HUES6 (cell line): ENCODE results near the gene LRTM2.
"Not testable (repeated sequence)": the region's sequence is repeated elsewhere in the genome, so short reads cannot be mapped to it uniquely, and the experiment has no call there.

Source experiments
- H3K27ac ChIP-seq: 2 replicates; pipeline ENCODE4 v1.7.0; 2013; ENCODE audit warnings: low read depth, mild to moderate bottlenecking, low read length, inconsistent platforms
- H3K27me3 ChIP-seq: 2 replicates; pipeline ENCODE4 v1.6.1; 2013; ENCODE audit warnings: low read length; ENCODE audit not compliant: control insufficient read depth, insufficient read depth
- H3K36me3 ChIP-seq: 2 replicates; pipeline ENCODE4 v1.6.1; 2013; ENCODE audit warnings: low read length; ENCODE audit not compliant: control insufficient read depth, insufficient read depth
- H3K4me1 ChIP-seq: 2 replicates; pipeline ENCODE4 v1.6.1; 2013; ENCODE audit warnings: low read length; ENCODE audit not compliant: control insufficient read depth, insufficient read depth
- H3K4me3 ChIP-seq: 2 replicates; pipeline ENCODE4 v1.5.1; 2013; ENCODE audit warnings: low read depth, low read length
- H3K9ac ChIP-seq: one replicate; pipeline ENCODE4 v1.6.1; 2013; ENCODE audit warnings: mild to moderate bottlenecking, low read length
- H3K9me3 ChIP-seq: 2 replicates; pipeline ENCODE4 v1.6.1; 2013; ENCODE audit warnings: low read depth, low read length; ENCODE audit not compliant: control insufficient read depth, insufficient read depth

Gene LRTM2

DNA sequence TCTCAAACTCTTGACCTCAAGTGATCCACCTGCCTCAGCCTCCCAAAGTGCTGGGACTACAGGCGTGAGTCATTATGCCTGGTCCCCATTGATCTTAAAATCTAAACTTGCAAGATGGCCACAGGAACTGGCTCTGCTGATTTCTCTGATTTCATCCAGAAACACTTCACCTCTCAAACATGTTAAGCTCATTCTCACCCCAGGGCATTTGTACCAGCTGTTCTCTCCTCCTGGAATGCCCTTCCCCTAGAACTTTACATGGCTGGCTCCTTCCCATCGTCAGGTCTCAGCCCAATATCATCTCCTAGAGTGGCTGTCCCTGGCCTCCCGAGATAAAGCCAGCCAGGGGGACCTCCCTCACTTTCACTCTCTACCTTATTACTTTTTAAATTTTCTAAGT, 5.3 kb upstream of the LRTM2 start:
- no peak overlapping the region for H3K4me3 ChIP-seq
- peaks cover 4% of the 10 kb centered on the region; the same call in 1 of the 2 replicates for H3K4me1 ChIP-seq
- H3K36me3 ChIP-seq = no peaks in the 10 kb centered on the region
- H3K27ac ChIP-seq = no peak overlapping the region
- no peak overlapping the region for H3K9ac ChIP-seq
- peaks cover 16% of the 10 kb centered on the region for H3K27me3 ChIP-seq
- H3K9me3 ChIP-seq = peaks cover 8% of the 10 kb centered on the region

DNA sequence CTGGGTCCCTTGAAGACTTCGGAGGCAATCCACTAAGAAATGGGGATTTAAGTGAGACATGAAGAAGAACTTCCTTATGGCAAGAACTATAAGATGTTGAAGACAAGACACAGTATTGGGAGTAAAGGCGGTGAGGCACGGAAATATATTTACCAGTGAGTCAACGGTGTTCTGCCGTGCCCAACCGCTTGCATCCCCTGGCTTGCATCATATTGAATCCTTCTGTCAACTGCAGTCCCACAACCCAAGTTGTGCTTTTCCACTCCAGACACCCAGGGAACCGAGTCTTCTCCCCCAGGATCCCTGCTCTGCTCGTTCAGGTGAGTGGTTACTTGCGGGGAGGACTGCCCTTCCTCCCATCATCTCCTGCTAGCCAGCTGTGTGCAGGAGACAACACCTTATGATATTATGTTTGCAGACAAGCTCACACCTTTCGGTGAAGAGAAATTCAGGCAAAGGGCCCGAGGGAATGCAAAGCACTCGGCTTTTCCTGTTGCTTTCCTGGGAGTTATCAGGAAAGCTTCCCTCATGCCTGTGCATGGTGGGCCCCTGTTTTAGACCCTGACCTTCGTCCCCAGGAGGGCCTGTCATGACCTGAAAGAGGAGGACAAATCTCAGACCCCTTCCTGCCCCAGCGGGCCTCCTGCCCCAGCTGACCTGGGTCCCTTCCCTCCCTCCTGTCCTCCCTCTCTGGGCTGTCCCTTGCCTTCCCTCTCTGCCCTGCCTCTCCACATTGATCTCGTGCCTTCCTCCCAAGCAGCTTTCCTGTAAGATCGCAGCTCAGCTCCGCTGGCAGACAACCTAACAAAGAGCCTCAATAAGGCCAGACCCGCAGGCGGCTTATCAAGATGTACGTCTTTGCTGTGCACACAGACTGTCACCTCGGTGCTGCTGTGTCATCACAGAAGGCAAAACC, 4.3 kb upstream of the LRTM2 start:
- no peak overlapping the region for H3K4me3 ChIP-seq
- peaks cover 26% of the 10 kb centered on the region for H3K27me3 ChIP-seq
- H3K9me3 ChIP-seq = peaks cover 8% of the 10 kb centered on the region
- H3K4me1 ChIP-seq = peaks cover 10% of the 10 kb centered on the region
- H3K36me3 ChIP-seq = no peaks in the 10 kb centered on the region
- H3K27ac ChIP-seq = no peak overlapping the region
- H3K9ac ChIP-seq = no peak overlapping the region

- Histone ChIP-seq H3K9ac (no peak overlapping the region), H3K27ac (no peak overlapping the region), H3K36me3 (no peaks in the 10 kb centered on the region), H3K27me3 (peaks cover 33% of the 10 kb centered on the region), H3K9me3 (peaks cover 8% of the 10 kb centered on the region), H3K4me3 (no peak overlapping the region), H3K4me1 (peaks cover 13% of the 10 kb centered on the region)
Measured at GRCh38 chr12:1816730-1817348, 3.5 kb upstream of the LRTM2 start.

DNA sequence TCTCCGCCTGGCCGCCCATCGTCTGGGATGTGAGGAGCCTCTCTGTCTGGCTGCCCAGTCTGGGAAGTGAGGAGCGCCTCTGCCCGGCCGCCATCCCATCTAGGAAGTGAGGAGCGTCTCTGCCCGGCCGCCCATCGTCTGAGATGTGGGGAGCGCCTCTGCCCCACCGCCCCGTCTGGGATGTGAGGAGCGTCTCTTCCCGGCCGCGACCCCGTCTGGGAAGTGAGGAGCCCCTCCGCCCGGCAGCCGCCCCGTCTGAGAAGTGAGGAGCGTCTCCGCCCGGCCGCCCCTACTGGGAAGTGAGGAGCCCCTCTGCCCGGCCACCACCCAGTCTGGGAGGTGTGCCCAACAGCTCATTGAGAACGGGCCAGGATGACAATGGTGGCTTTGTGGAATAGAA, 2.4 kb upstream of the LRTM2 start:
- H3K9ac ChIP-seq, H3K4me3 ChIP-seq, H3K36me3 ChIP-seq, H3K27ac ChIP-seq, H3K9me3 ChIP-seq: not testable (repeated sequence)
- H3K4me1 ChIP-seq = peaks cover 17% of the 10 kb centered on the region
- peaks cover 44% of the 10 kb centered on the region for H3K27me3 ChIP-seq

GRCh38 chr12:1819050-1819449, 1.3 kb upstream of the LRTM2 start:
- Histone ChIP-seq H3K36me3 (no peaks in the 10 kb centered on the region), H3K4me1 (peaks cover 17% of the 10 kb centered on the region), H3K9ac (no peak overlapping the region), H3K27ac (no peak overlapping the region), H3K27me3 (peaks cover 49% of the 10 kb centered on the region), H3K9me3 (peaks cover 8% of the 10 kb centered on the region), H3K4me3 (no peak overlapping the region)

GRCh38 chr12:1819571-1819970, 794 bp upstream of the LRTM2 start:
- Histone ChIP-seq H3K27me3 (peaks cover 49% of the 10 kb centered on the region), H3K9ac (no peak overlapping the region), H3K36me3 (no peaks in the 10 kb centered on the region), H3K4me3 (peak overlapping the region; percentile 54; the same call in 1 of the 2 replicates), H3K9me3 (peaks cover 8% of the 10 kb centered on the region), H3K4me1 (peaks cover 17% of the 10 kb centered on the region), H3K27ac (no peak overlapping the region)

DNA sequence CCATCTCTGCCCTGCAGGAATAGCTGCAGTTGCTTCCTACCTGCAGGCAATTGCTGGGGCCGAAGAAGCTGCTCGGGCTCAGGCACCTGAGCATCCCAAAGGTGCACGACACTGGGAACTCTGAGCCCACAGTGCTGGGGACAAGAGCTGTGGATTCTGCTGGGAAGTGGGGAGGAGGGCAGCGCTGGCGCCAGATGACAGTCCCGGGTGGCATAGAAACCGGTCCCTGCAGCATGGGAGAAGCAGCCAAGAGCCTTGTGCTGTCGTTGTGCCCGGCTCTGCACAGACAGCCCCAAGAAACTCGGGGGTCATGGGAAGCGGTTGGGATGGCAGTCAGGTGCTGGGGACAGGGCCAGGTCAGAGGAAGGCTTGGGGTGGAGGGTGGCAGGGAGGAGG, 529 bp downstream of the LRTM2 start:
- Histone ChIP-seq H3K9me3 (peaks cover 8% of the 10 kb centered on the region), H3K4me3 (no peak overlapping the region), H3K4me1 (peaks cover 17% of the 10 kb centered on the region), H3K27me3 (peaks cover 48% of the 10 kb centered on the region), H3K36me3 (no peaks in the 10 kb centered on the region), H3K9ac (no peak overlapping the region), H3K27ac (no peak overlapping the region)

- peaks cover 5% of the 10 kb centered on the region for H3K9me3 ChIP-seq
- H3K36me3 ChIP-seq = no peaks in the 10 kb centered on the region
- no peak overlapping the region for H3K4me3 ChIP-seq
- H3K4me1 ChIP-seq = peaks cover 17% of the 10 kb centered on the region
- H3K9ac ChIP-seq = no peak overlapping the region
- no peak overlapping the region for H3K27ac ChIP-seq
- peaks cover 46% of the 10 kb centered on the region for H3K27me3 ChIP-seq
Measured at GRCh38 chr12:1821805-1822204, 1.4 kb downstream of the LRTM2 start.

GRCh38 chr12:1822699-1823098, 2.3 kb downstream of the LRTM2 start:
- peaks cover 17% of the 10 kb centered on the region for H3K4me1 ChIP-seq

DNA sequence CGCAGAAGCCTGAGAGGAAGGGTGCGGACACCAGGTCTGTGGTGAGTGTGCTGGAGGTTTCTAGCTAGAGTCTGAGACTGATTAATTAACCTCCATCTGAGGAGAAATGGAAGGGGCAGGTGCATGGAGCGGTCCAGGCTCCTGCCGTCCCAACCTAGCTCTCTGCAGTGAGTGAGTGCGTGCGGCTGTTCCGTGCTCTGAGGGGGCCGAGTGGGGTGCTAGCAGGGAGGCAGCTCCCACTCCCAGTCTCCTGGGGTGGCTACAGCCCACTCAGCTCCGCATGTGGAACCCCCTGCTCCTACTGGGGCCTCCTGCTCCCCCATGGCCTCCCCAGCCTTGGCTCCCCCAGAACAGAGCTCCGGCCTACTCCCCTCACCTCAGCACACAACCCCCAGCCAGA, 2.9 kb downstream of the LRTM2 start:
- Histone ChIP-seq H3K27me3 (peaks cover 46% of the 10 kb centered on the region), H3K9ac (no peak overlapping the region), H3K36me3 (no peaks in the 10 kb centered on the region), H3K9me3 (no peaks in the 10 kb centered on the region), H3K27ac (no peak overlapping the region), H3K4me1 (peaks cover 17% of the 10 kb centered on the region), H3K4me3 (no peak overlapping the region)

More at GRCh38 chr12:1822699-1823098, 2.3 kb downstream of the LRTM2 start:
- H3K36me3 ChIP-seq = no peaks in the 10 kb centered on the region
- no peak overlapping the region for H3K27ac ChIP-seq
- no peak overlapping the region for H3K4me3 ChIP-seq
- peaks cover 46% of the 10 kb centered on the region for H3K27me3 ChIP-seq
- H3K9ac ChIP-seq = no peak overlapping the region
- H3K9me3 ChIP-seq = no peaks in the 10 kb centered on the region

DNA sequence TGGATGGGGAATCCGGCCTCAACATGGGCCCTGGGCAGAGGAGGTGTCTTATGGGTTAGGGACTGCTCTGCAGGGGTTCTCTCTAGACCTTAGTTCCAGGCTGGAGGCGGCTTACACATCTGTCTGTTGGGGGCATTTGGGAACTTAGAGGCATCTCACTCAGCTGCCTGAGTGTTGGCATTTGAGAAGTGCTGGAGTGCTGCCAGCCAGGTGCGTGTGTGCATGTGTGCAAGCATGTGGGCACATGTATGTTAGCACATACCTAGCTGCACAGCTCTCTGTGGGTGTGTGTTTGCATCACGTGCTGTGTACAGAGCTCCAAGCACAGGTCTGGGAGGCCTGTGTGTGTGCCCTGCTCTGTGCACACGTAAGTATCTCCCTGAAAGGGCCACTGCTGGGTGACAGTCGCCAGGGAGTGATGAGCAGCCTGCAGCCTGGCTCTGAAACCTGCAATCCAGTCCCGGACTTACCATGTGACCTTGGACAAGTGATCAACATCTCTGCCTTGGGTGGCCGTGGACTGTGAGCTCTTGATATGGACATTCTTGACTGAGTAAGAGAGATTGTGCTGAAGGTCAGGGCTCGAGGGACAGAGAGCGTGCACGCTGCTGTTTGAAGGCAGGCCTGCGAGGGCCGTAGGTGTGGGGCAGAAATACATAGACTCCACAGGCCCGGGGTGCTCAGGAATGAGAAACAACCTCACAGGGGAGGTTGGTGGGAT, 5.2 kb downstream of the LRTM2 start:
- no peak overlapping the region for H3K4me3 ChIP-seq
- no peaks in the 10 kb centered on the region for H3K9me3 ChIP-seq
- peaks cover 9% of the 10 kb centered on the region; the same call in 1 of the 2 replicates for H3K4me1 ChIP-seq
- H3K27me3 ChIP-seq = peaks cover 40% of the 10 kb centered on the region
- no peak overlapping the region for H3K9ac ChIP-seq
- H3K27ac ChIP-seq = no peak overlapping the region
- no peaks in the 10 kb centered on the region for H3K36me3 ChIP-seq
